Fibroblast of the conjunctiva (primary cell): ENCODE results near the gene TMEM184B.
A peak's percentile ranks its signal among the peaks of the same experiment; 100 is the strongest.
"Not testable (repeated sequence)": the region's sequence is repeated elsewhere in the genome, so short reads cannot be mapped to it uniquely, and the experiment has no call there.

Experiments
- DNase-seq: peaks from one replicate; pipeline ENCODE4 v3.0.0-alpha.2; 2010; ENCODE audit warnings: low read depth

Gene TMEM184B

GRCh38 chr22:38180841-38181452 lies 91.9 kb downstream of the TMEM184B start:
- DNase-seq = no peak

- DNase-seq = not testable (repeated sequence)
Observed at GRCh38 chr22:38178605-38178937, 94.2 kb downstream of the TMEM184B start.

- DNase-seq = peak; percentile 50
Observed at GRCh38 chr22:38177926-38178604, 94.7 kb downstream of the TMEM184B start.

GRCh38 chr22:38177571-38177925 lies 95.3 kb downstream of the TMEM184B start:
- DNase-seq = not testable (repeated sequence)

GRCh38 chr22:38177044-38177443 lies 95.8 kb downstream of the TMEM184B start:
- DNase-seq = no peak

GRCh38 chr22:38176170-38176741 lies 96.6 kb downstream of the TMEM184B start:
- DNase-seq = no peak

- no peak for DNase-seq
Observed at GRCh38 chr22:38175206-38176118, 97.3 kb downstream of the TMEM184B start.

GRCh38 chr22:38174626-38175025 lies 98.2 kb downstream of the TMEM184B start:
- DNase-seq = no peak

- no peak for DNase-seq
Observed at GRCh38 chr22:38173641-38173906, 99.2 kb downstream of the TMEM184B start.

GRCh38 chr22:38172832-38173640 lies 99.8 kb downstream of the TMEM184B start:
- DNase-seq = no peak

- no peak for DNase-seq
Observed at GRCh38 chr22:38171927-38172831, 100.6 kb downstream of the TMEM184B start.

GRCh38 chr22:38170469-38170868 lies 102.3 kb downstream of the TMEM184B start:
- DNase-seq = no peak
